HG03097 (cell line): Measurements from ENCODE around the gene NFIB.

ENCODE experiments used
- ATAC-seq: cut with Tn5 transposase; IDR thresholded peaks from one replicate; pipeline ENCODE4 v1.9.1; 2021; ENCODE audit not compliant: unreplicated experiment, low FRiP score

The NFIB gene

DNA sequence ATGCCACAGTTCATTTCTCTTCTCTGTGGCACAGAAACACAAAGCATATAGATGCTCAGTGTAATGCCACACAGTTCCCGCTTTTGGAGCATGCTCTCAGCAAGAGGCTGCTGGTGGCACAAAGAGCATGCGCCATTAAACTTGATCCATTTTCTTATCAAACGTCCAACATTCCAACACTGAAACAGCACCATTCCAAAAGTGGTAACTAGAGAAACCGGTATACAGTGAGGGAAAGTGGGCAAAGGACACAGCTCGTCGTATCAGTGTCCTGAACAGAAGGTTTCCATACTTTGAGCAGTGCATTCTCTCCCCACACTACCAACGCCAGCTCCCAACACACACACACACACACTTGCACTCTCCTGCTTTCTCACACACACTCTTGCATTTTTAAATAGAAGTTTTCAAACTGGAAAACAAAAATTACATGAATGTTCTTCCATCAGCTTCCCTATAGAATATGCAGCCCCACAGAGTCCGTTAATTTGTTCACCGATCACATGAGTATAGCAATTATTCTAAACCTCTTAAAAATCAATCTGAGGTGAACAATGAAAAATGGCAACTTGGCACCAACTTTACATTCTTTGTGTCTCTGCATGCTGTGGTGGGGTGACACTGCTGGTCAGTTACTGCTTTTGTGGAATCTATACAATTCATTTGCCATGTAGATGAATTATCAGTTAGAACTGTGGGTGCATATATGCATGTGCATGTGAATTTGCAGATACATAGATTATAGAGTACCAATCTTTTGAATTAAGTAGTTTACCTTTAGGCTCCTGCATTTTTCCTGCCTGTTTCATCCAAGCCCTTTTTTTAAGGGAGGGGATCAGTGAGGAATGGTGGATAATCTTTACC, 5.7 kb downstream of the NFIB start:
- ATAC-seq, result no peak

DNA sequence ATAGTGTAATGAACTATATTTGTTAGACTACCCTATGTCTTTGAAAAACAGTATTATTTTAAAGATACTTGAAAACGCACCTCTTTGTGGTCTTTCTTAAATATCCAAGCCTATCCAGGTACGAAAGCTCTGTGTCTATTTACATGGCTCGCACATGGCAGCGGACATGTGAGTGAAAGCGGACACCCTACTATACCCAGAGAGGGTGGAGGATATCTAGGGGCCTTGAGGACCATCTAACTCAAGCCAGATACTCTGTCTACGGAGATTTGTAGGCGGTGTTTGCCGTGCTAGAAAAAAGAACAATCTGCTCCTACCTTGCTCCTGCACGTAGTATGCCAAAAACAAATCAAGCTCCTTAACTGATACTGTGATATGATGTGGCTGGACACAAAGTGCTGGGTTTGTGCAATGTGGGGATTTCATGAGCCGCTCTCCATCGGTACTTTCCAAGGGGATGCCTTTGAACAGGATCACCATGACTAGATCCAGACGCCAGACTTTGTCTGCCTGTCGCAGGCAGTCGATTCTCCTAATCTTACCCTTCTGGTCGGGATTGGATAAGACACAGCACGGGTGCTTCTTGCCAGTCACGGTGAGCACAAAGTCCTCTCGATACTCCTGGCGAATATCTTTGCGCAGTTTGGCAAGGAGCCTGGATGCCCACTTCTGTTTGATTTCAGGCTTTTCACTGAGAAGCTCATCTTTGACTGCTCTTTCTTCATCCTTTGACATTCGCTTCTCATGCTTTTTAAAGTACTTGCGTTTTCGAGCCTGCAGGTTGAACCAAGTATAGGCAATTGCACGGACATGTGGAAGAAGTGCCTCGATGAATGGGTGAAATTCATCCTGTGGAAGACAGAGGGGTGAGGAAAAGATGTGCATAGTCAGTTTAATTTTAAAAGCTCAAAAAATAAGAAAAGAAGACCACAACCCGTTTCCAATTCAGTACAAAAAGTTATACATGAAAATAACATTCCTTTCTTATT, 7.0 kb downstream of the NFIB start:
- no peak for ATAC-seq

DNA sequence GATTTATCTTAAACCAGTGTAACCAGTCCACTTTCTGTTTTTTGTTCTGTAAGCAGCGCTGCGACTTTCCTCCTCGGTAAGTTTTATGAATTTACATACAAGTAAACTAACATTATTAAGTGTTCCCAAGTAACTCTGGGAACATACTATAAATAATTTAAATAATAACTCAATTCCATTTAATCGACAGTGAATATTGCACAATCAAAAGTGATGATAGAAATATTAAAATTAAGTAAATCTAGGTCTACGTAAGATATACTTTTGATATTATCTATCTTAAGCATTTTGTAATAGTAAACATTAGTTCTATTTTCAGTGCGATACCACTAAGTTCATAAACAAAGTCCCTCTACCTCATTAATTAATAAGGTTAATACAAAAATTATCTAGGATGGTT, 7.8 kb downstream of the NFIB start:
- ATAC-seq, result no peak

DNA sequence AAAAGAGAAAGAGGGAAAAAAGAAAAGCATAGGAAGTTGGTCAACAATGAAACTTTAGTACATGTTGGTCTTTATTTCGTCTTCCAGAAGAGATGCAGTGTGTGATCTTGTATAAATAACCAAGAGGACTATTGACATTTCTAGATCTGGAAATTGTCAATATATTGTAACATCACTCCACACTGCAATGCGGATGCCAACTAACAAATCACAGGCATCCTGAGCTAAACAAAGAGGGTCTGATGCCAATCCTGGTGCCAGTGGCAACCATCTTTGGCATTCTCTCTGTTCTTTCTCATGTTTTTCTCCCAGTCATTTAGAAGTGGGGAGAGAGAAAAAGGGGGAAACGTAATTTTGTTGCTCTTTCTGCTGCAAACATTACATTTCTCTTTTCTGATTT, 9.7 kb downstream of the NFIB start:
- no peak for ATAC-seq

DNA sequence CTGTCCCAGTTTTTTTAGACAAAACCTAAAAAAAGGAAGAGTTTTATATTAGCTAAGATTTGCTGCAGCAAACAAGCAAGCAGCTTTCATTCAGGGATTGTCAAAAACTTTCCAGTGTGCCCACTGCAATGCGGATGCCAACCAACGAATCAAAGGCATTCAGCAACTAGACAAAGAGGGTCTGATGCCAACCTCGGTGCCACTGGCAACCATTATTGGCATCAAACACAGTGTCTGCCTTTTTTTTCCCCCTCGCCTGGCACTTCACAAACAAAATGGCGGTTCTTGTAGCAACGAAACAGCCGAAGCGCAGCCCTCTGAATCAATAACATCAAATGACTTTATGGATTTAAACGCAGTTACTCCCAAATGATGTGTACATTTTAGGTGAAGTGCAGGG, 10.4 kb downstream of the NFIB start:
- no peak for ATAC-seq

DNA sequence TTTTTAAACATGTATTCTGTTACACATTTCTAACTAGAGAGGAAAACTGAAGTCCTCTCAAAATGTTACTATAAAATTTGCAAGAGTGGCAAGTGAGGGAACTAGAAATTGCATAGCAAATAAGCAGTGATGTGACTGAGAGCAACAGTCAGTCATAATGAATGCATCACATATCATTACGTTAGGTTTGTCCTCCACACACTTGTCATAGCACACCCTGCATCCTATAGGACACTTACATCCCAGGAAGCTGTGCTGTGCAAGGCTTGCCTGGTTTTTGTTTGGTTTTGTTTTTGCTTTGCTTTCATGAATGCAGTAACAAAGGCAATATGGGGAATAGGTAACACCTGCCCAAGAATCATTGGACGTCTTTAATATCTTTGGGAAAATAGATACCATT, 10.8 kb downstream of the NFIB start:
- no peak for ATAC-seq

DNA sequence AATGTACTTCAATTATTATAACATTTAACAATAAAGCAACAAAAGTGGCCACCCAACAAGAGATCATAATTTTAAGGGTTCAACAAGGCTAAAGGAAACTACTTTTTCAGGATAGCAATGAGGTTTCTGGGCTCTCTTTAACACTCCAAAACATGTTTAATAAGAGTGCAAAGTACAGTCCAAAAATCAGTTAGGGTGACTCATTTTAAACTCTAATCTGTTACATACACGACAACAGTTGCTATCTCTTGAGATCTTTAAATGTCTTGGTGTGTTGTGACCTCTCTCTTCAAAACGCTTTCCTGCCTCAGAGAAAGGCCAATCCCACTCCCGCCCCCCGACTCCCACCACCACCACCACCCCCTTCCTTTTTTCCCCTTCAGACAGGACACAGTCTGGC, 11.5 kb downstream of the NFIB start:
- ATAC-seq, result no peak

DNA sequence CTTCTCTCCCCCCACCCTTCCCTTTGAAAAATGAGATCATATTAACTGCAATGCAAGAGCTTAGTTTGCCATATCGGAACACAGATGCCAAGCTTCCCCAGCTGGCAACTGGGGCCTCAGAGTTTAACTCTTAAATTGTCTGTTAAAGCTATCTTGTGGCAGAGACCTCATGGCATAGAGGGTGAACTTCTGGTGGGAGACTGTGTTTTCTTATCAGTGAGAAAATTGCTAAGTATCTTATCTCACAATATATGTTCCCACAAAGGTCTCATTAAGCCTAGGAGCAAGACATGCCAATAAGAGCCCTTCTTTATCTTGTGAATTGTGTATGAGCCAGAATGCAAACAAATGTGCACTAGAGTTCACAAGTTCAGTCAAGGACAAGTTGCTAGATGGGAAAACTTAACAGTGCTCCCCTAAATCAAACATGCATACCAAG, 12.3 kb downstream of the NFIB start:
- ATAC-seq, result no peak

DNA sequence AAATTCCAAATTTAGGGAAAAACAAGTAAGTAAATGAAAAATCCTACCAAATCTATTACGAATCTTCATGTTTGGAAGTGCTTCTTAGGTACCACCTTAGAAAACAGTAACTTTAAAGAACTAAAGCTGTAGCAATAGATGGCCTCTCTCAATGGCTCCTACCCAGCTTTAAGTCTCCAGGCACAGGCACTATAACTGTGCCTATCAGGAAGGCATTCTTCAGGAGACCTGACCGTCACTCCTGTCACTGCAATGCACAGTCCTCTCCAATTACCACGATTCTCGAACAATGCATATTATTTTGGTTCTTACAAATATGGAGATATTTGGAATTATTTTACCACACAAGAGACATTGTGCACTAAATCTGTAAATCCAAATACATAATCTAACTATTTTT, 12.9 kb downstream of the NFIB start:
- ATAC-seq, result no peak

DNA sequence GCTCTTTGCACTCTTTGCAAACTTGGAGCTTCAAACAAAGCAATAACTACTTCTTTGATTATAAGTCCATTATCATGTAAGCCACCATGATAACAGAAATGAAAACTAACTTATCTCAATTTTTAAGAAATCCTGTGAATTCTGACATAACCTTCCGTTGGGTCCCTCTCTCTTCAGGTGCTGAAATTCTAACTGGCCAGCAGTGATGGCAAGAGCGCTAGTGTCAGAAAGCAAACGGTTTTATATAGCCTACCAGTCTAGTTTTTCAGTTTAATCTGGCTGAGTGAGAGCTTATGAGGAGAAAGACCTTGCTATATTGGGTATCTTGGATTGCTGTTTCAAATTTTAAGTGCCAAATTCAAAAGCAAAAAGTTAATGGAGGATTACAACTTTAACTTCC, 13.4 kb downstream of the NFIB start:
- ATAC-seq, result no peak

DNA sequence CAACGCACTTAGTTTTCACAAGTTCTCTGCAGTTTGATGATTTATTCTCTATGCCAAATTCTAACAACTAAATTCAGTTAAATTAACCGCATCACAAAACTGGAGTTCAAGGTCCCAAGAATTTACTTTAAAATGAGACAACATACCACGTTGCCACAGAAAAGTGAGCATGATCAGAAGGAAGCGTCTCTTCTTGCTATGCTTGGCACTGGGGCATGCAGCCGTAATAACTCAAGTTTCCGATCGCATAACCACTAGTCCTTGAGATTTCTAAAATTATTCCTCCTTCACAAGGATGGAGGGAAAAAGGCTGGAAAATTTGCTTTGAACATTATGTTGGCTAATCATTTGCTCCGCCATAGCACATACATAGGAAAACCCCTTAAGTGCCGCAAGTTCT, 13.9 kb downstream of the NFIB start:
- ATAC-seq, result no peak

DNA sequence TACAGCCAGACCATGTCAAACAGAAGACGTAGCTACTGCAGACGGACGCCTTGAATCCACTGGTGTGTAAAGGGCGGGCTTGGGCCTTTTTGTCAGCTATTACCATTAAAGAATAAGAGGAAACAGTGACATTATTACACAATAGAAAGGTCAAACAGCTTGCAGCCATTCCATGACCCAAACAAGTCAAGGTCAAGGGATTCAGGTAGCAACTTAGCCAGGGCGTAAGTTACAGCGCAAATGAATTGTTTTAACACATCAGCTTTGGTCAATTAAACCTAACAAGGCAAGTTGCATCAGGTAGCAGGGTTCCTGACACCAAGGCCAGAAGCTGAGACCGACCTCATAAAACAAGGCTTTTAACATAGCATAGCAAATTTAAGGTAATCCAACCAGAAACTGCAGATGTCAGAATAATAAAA, 15.3 kb downstream of the NFIB start:
- no peak for ATAC-seq

DNA sequence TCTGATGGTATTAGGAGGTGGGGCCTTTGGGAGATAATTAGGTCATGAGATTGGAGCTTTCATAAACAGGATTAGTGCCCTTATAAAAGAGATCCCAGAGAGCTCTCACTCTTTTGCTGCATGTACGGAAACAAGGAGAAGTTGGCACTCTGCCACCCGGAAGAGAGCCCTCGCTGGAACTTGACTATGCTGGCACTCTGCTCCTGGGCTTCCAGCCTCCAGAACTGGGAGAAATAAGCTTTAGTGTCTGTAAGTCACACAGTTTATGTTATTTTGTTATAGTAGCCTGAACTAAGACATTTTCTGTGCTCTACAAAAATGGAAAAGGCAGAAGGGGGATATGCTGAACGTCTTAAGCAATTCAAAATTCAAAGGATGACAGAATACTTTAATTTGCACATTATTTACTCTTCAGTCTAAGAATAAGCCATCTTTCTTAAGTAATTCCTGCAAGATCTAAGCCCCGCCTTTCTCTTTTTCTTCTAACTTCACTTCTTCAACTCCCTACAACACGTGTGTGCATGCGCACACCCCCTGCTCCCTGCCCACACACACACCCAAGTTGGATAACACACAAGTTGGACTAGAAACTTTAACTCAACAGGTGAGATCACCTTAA, 17.3 kb downstream of the NFIB start:
- no peak for ATAC-seq

DNA sequence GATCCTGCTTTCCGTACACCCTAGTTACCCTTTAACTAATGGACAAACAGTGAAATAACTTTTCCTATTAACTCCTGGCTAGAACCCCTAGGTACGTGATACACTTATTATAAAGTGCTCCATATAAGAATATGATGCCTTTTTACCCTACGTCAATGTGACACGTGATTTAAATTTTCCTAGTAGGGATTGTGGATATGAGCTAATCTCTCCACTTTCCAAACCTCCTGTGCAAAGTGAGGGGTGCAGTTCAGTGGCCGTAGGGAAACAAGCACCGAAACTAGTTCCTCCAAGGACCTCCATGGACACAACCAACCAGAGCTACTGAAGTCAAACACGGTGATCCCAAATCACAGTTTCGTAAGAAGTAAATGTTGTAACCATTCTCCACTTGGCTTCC, 19.3 kb downstream of the NFIB start:
- ATAC-seq, result no peak

DNA sequence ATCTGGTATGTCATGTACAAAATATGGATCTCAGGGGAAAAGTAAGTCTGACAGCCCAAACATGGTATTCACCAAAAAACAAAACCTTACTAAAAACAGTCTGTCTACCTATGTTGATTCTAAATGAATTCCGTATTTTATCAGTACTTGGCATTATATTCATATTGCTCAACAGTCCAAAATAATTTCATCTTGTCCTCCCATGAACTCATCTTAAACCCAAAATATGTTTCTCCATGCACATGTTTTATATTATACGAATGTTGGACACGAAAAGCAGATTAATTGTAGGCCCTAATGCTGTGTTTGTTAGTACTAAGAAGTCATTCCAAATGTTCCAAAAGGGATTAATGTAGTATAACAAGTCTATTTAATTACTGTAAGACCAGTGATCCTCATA, 20.1 kb downstream of the NFIB start:
- ATAC-seq, result no peak

DNA sequence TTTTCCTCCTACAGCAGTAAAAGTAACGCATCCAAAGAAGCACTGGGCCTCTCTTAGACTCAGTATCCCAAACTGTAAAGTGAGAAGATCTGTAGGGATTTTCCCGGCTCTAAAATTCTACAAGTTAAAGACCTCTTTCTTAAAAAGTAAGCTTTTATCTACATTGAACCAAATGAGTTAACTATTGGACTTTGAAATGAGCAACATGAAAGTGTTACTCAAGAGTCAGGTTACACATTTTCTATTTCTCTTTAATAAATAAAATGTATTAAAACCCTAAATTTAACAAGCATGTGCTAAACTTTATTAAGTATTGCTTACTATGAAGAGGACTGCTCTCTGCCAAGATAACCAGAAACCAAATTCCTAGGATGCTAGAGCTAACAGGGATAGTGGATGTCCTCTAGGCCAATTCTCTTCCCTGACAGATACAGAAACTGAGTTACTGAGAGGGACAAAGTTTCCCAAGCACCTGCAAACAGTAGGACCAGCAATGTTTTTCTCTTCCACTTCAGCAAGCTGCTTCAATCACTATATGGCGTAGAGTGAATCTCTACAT, 21.7 kb downstream of the NFIB start:
- ATAC-seq, result no peak

DNA sequence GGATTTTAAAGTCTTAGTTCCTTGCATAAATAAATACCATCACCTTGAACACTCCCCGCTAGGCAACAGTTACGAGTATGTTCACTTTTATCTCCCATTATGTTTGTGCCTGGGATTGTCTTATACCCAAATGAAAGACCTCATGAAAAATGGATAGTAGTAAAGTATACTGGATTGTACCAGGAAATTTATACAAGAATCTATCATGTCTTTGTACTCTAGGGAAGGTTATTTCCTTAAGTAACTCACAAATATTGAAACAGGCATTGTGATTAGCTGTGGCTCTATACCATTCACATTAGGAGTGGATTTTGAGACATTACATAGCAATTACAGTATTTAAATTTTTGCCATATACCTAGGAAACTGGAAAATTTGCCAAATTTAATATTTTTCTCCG, 24.0 kb downstream of the NFIB start:
- no peak for ATAC-seq

DNA sequence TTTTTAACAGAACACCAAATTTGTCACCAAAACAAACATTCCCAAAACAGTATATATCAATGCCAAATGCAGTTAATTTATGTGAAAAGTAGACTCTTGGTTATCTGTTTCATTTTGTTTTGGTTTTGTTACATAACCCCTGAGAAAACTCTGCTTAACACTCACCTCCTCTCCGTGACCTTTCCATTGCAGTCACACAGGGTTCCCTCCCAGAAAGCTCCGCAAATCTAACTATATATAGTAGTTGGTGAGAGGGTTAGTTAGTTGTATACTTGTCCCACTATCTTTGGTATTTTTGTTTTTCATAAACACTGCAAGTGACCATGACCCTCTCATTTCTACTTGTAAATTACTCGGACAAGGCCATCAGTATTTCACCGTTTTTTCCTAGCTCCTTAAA, 25.5 kb downstream of the NFIB start:
- ATAC-seq, result no peak

DNA sequence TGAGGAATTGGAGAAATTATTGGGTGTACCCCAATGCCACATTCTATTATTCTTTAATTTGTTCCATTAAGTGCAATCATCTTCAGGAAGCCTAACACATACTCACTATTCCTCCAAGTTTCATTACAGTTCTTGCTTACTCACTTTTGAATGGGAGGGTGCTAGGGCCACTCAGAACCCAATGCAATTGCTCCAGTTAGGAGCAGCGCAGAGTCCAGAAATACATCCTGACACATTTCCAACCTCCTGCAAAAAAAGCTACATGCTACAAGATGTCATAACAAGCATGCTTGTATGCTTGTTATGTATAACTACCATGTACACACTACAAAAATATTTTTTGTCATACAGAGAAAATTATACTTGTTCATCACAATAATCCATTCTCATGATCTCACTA, 27.8 kb downstream of the NFIB start:
- ATAC-seq, result no peak

DNA sequence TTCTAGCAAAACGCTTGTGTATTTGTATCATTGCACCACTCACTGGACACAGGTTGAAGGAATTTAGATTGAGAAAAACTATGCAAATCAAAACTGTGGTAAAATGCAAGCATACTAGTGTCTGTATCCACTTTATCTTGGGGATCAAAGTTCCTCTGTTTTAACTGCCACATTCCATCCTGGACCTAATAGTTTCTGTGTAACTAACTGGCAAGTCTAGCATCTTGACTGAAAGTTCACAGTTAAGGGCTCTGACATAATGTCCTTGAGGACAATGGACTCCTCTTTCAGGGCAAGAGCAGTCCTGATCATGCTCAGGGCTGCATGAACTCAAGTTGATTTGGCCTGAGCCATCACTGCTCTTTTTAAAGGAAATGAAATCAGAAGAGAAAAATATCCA, 30.7 kb downstream of the NFIB start:
- no peak for ATAC-seq

DNA sequence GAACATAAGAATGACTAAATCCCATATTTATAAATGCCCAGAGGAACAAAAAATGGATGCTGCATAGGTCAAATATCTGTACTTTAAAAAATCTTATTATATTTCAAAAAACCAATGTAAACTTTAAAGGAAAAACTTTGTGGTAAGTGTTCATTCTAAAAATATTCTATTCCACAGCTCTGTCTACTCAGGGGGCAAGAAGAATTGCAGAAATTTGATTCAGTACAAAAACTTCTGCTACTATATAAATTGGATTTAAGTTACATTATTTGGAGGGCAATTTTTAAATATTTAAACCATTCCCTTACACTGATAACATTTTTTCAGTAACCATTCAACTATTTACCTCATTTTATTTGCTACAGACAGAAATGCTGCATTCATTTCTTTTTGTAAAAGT, 32.1 kb downstream of the NFIB start:
- ATAC-seq, result no peak
